NT2/D1 (cell line): ENCODE results near the gene ABCD1.
"Not testable (repeated sequence)": the region's sequence is repeated elsewhere in the genome, so short reads cannot be mapped to it uniquely, and the experiment has no call there.

Experiments
- SUZ12 ChIP-seq: IDR thresholded peaks from 2 replicates; pipeline ENCODE4 v1.6.1; 2011; ENCODE audit not compliant: insufficient read length, insufficient read depth; ENCODE audit errors: extremely low read depth
- ZNF274 ChIP-seq: IDR thresholded peaks from 2 replicates; pipeline ENCODE4 v1.6.1; 2011; ENCODE audit warnings: mild to moderate bottlenecking, low read depth, low read length

GRCh38 chrX:153705403-153706060 is 19.1 kb upstream of the ABCD1 start:
- TF ChIP-seq ZNF274, SUZ12: not testable (repeated sequence)
